GM21529 (cell line): ENCODE data around the gene SPRR3.

Source experiments
- ATAC-seq: cut with Tn5 transposase; IDR thresholded peaks from one replicate; pipeline ENCODE4 v1.9.1; 2021; ENCODE audit not compliant: unreplicated experiment

SPRR3 gene, protein sequence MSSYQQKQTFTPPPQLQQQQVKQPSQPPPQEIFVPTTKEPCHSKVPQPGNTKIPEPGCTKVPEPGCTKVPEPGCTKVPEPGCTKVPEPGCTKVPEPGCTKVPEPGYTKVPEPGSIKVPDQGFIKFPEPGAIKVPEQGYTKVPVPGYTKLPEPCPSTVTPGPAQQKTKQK

GRCh38 chr1:153001382-153001781 lies at the start of gene SPRR3:
TSS of gene SPRR3 (plus strand) at chr1:153001749. CDS start at chr1:153003021, 1,272 bp downstream.
- ATAC-seq: no peak

DNA sequence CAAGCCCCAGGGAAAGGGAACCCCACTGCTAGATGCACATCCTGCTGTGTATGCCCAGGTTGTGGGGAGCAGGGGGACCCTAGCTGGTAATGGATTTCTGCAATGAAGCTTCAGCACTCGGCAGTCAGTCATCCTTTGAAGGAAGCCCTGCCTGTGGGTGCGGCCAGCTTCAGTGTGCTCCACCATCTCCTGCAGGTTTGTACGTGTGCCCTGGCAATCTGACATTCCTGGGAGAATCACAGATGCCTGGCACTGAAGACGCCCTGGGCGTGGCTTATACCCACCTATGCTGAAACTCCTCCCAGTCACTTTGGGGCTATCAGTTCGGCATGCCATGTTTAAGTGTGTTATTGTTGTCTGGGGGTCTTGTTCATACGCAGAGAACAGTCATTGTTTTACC lies 47.8 kb upstream of the SPRR3 start:
- ATAC-seq: no peak

DNA sequence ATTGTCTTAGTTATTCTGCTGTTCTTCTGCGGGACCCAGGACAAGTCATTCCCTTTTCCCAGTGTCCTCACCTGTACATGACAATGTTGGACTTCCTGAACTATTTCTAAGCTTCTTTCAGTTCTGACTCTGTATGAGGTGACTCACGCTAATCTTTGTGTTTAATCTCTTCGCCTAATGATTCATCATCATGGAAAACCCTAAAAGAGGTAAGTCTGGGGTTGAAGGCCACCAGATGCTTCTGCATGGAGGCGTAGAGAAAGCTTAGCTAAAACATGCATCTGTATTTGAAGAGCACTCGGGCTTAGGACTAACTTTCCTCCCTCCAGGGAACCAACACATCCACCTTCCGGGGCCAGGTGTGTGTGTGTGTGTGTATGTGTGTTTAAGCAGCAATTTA lies 47.1 kb upstream of the SPRR3 start:
- no peak for ATAC-seq

- no peak for ATAC-seq
Measured at GRCh38 chr1:152957561-152957960, 44.0 kb upstream of the SPRR3 start.

DNA sequence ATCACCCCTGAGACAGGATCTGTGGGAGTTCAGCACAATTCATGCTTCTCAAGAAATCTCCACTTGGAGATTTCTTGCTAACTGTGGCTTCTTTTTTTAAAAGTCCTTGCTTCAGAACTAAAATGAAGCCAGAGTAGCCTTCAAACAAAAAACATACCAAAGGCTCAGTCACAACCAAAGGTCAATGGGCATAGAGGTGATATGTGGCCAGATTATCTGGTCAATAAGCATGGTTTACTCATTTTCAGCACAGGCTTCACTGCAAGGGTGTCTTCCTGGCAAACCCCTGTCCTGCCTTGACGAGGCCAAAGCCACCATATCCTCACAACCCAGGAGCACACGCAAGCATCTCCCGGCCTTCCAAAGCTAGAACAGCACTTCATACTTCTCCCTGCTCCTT lies 42.3 kb upstream of the SPRR3 start:
- no peak for ATAC-seq

GRCh38 chr1:152959801-152960451 lies 41.6 kb upstream of the SPRR3 start:
- no peak for ATAC-seq

GRCh38 chr1:152960452-152961044 lies 41.0 kb upstream of the SPRR3 start:
- ATAC-seq: no peak

DNA sequence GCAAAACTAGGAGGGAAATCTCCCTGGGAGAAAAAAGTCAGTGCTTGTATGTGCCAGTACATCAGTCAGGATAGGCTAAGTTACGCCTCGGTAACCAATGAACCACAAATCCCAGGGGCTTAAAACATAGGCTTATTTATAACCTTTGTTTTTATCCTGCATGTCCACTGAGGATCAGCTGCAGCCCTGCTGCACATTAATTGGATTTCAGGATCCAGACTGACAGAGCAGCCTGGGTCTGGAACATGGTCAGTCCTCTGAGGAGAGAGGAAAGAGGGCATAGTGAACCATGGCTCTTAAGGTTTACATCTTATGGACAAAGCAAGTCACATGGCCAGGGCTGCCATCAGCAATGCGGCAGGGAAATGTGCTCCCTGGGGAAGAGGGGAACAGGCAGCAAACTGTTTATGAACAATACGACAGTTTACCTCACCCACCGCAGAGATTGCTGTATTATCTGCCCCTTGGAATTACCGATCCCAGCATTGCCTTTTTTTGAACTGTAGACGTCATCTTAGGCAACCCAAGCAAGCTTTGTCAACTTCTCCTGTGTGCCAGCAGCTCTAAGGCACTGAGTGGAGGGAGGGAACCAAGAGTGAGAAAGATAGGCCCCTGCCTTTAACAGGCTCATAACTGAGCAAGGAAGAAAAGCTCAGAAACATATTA lies 40.2 kb upstream of the SPRR3 start:
- ATAC-seq: no peak

- ATAC-seq: no peak
Measured at GRCh38 chr1:152962876-152963415, 38.6 kb upstream of the SPRR3 start.

DNA sequence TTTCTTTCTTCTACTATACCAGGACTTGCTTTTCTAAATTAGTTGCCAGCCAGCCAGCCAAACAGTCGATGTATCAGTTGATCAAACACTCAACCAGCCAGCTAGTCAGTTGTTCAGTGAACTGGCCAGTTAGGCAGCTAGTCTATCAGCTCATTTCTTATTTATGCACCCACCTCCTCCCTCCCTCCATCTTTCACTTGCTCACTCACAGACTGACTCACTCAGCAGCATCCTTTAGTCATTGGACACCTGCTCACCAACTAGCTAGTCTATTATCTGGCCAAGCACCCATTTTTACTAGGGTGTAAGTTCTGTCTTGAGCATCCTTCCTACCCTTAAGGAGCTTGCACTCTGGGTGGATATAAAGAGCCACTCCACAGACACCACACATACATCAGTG lies 37.0 kb upstream of the SPRR3 start:
- ATAC-seq: no peak

GRCh38 chr1:152965853-152966252 lies 35.7 kb upstream of the SPRR3 start:
- no peak for ATAC-seq

- ATAC-seq: peak; percentile 48
Measured at GRCh38 chr1:152967201-152967600, 34.3 kb upstream of the SPRR3 start.

DNA sequence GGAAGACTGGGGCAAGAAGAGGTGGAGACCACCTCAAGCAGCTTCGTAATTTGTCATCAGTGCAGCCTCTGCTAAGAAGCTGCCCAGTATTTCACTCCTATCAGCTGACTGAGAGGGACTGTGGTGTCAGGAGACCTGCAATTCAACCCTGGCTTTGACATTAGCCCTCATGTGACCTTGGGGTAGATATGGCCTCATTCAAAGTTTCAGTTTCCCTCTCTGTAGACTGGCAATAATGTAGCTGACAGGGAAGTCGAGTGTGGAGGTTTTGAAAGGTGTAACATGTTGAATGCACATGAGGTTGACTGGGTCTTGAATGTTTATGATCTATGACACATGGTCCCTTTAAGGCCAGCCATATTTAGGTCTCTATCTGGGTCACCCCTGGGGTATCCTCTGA lies 33.3 kb upstream of the SPRR3 start:
- peak; percentile 92 for ATAC-seq

GRCh38 chr1:152969036-152969435 lies 32.5 kb upstream of the SPRR3 start:
- ATAC-seq: no peak

DNA sequence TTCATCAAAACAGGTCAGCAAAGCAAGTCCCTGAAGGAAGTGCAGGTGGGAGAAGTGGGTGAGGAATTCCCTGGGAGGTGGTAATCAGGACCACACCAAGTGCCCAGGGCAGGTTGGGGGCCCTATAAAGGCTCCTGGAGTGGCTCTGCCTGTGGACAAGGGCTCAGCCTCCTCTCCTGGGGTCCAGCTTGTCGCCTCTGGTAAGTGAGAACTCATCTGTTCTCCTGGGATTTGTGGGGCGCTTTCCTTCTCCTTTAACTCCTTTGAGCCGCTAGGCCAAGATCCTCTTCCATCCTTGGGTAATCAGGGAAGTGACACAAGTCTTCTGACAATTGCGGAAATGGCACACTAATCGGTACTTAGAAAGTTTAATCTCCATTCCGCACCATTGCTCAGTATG lies 31.1 kb upstream of the SPRR3 start, which contains the start of gene SPRR4:
Gene SPRR4, plus strand, starts transcription at position 154 of the 400 bp plus-strand sequence. CDS start 1,243 bp downstream, outside the sequence.
- no peak for ATAC-seq

DNA sequence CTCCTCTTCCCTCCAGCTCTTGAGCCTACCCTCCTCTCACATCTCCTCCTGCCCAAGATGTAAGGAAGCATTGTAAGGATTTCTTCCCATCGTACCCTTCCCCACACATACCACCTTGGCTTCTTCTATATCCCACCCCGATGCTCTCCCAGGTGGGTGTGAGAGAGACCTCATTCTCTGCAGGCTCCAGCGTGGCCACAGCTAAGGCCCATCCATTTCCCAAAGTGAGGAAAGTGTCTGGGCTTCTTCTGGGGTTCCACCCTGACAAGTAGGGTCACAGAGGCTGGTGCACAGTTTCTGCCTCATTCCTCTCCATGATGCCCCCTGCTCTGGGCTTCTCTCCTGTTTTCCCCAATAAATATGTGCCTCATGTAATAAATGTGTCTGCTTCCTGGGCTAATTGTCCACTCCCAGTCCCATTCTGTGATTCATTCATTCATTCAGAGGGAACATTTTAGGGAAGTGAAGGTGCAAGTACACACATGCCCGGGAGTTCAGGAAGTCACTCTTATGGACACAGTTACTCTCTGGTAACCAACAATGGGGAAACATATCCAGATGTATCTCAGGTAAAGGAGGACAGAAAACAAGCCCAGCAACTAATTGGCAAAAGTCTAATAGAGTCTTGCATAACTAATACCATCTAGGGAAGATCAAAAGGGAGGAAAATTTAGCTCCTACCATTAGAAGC lies 29.2 kb upstream of the SPRR3 start:
- ATAC-seq: no peak

DNA sequence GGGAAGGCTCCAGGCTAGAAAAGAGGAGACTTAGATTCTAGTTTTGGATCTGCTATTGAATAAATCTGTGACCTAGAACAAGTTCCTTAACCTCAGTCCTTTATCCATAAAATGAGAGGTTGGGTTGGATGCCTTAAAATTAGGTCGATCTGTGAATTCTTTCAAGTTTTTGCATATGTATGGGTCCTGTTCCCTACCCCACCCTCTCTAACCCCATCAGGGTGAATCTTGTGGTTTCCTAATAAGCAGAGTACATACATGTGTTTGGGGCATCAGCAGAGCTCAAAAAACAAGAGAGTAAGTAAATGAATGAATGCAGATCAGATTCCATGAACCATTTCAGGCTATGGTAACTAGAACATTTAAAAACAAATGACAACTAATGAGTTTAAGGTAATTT lies 24.9 kb upstream of the SPRR3 start:
- ATAC-seq: no peak

DNA sequence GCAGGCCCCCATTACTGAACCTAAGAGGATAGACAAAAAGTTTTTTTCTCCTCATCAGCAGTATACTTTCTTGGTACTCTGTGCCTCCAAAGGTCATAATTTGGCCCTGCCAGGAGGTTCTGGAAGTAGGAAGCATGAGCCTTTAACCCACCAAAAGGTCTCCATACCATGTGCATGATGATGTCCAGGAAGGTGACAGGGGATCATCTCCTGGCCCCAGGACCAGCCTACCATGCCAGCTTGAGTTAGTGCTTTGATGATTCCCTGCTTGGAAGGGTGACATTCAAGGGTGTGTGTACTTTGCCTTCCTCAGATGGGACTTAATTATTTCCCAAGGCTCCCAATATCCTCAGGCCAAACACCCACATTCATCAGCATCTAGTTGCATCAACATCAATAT lies 23.9 kb upstream of the SPRR3 start:
- ATAC-seq: no peak

GRCh38 chr1:152980676-152981075 lies 20.9 kb upstream of the SPRR3 start:
- ATAC-seq: no peak

- no peak for ATAC-seq
Measured at GRCh38 chr1:152981146-152981871, 20.2 kb upstream of the SPRR3 start.
